ENCODE data around the gene D2HGDH. TPM values are rescaled to one million over a fixed set of nuclear protein-coding genes. Genes with fewer than 3 reads are reported as not detected.

D2HGDH gene
- total and polyA plus RNA-seq, 10 of the 15 experiments (the other 5 are each of a cell fraction or from before 2014, with no cell fraction given), result 0.52 to 32.1 (median 11.0) TPM

DNA sequence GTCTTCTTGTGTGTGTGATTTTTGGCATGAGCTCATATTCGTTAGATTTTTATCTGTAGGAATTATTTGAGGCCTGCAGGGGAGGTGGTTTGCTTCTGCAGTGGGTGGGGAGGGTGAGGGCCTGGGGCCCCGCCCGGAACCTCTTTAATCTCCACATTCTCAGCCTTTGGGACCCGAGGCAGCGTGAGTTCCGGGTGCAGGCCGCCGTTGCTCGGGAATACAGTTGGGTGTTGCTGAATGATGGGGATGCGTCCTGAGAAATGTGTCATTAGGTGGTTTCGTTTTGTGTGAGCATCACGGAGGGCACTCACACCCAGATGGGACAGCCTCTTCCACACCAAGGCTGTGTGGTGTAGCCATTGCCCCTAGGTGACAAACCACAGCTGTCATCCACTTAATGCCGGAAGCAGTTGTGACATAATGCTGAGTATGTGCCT is 28.5 kb downstream of the D2HGDH start (continued):
- no peak; the same call in 1 of the 2 replicates for TF ChIP-seq NFIC (IDR thresholded peaks at IDR 0.05; ENCODE audit: low read depth, low read length)
- peak in 1 of 2 experiments; percentile 62; a peak in 2 of 4 replicates for TF ChIP-seq BHLHE40 (IDR thresholded peaks at IDR 0.05; ENCODE audit: borderline replicate concordance in 1 of 2, low read depth in 2 of 2, low read length in 1 of 2)
- TF ChIP-seq MTA2 (IDR thresholded peaks at IDR 0.05; ENCODE audit: low read depth), result peak; percentile 85
- no peak for TF ChIP-seq RBBP5 (conservative IDR thresholded peaks at IDR 0.05)
- TF ChIP-seq EGR1 (IDR thresholded peaks at IDR 0.05; ENCODE audit: borderline replicate concordance in 1 of 2, low read depth in 2 of 2, low read length in 2 of 2), result no peak
- no peak for TF ChIP-seq CEBPB (IDR thresholded peaks at IDR 0.05; ENCODE audit: borderline replicate concordance in 1 of 2, low read depth in 2 of 2, low read length in 2 of 2)
- TF ChIP-seq, protein P1, sequence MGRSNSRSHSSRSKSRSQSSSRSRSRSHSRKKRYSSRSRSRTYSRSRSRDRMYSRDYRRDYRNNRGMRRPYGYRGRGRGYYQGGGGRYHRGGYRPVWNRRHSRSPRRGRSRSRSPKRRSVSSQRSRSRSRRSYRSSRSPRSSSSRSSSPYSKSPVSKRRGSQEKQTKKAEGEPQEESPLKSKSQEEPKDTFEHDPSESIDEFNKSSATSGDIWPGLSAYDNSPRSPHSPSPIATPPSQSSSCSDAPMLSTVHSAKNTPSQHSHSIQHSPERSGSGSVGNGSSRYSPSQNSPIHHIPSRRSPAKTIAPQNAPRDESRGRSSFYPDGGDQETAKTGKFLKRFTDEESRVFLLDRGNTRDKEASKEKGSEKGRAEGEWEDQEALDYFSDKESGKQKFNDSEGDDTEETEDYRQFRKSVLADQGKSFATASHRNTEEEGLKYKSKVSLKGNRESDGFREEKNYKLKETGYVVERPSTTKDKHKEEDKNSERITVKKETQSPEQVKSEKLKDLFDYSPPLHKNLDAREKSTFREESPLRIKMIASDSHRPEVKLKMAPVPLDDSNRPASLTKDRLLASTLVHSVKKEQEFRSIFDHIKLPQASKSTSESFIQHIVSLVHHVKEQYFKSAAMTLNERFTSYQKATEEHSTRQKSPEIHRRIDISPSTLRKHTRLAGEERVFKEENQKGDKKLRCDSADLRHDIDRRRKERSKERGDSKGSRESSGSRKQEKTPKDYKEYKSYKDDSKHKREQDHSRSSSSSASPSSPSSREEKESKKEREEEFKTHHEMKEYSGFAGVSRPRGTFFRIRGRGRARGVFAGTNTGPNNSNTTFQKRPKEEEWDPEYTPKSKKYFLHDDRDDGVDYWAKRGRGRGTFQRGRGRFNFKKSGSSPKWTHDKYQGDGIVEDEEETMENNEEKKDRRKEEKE (IDR thresholded peaks at IDR 0.05), result no peak
- TF ChIP-seq IKZF1 (conservative IDR thresholded peaks at IDR 0.05), result peak; percentile 96
- no peak for TF ChIP-seq HDGF (IDR thresholded peaks at IDR 0.05)
- TF ChIP-seq, protein P2, sequence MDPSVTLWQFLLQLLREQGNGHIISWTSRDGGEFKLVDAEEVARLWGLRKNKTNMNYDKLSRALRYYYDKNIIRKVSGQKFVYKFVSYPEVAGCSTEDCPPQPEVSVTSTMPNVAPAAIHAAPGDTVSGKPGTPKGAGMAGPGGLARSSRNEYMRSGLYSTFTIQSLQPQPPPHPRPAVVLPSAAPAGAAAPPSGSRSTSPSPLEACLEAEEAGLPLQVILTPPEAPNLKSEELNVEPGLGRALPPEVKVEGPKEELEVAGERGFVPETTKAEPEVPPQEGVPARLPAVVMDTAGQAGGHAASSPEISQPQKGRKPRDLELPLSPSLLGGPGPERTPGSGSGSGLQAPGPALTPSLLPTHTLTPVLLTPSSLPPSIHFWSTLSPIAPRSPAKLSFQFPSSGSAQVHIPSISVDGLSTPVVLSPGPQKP (IDR thresholded peaks at IDR 0.05; ENCODE audit: low read depth, low read length), result no peak
- TF ChIP-seq ZNF207 (IDR thresholded peaks at IDR 0.05; ENCODE audit: borderline replicate concordance), result 0 out of 2 replicates have a peak, but pooled peaks have one; percentile 28
- TF ChIP-seq CBX3 (IDR thresholded peaks at IDR 0.05; ENCODE audit: borderline replicate concordance, low read depth), result no peak
- peak; percentile 87 for TF ChIP-seq EED (IDR thresholded peaks at IDR 0.05; ENCODE audit: low read depth)
- TF ChIP-seq, protein P3, sequence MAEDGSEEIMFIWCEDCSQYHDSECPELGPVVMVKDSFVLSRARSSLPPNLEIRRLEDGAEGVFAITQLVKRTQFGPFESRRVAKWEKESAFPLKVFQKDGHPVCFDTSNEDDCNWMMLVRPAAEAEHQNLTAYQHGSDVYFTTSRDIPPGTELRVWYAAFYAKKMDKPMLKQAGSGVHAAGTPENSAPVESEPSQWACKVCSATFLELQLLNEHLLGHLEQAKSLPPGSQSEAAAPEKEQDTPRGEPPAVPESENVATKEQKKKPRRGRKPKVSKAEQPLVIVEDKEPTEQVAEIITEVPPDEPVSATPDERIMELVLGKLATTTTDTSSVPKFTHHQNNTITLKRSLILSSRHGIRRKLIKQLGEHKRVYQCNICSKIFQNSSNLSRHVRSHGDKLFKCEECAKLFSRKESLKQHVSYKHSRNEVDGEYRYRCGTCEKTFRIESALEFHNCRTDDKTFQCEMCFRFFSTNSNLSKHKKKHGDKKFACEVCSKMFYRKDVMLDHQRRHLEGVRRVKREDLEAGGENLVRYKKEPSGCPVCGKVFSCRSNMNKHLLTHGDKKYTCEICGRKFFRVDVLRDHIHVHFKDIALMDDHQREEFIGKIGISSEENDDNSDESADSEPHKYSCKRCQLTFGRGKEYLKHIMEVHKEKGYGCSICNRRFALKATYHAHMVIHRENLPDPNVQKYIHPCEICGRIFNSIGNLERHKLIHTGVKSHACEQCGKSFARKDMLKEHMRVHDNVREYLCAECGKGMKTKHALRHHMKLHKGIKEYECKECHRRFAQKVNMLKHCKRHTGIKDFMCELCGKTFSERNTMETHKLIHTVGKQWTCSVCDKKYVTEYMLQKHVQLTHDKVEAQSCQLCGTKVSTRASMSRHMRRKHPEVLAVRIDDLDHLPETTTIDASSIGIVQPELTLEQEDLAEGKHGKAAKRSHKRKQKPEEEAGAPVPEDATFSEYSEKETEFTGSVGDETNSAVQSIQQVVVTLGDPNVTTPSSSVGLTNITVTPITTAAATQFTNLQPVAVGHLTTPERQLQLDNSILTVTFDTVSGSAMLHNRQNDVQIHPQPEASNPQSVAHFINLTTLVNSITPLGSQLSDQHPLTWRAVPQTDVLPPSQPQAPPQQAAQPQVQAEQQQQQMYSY (CRISPR knock-in tag; IDR thresholded peaks at IDR 0.05), result no peak
- no peak for TF ChIP-seq SMARCA5 (IDR thresholded peaks at IDR 0.05)
- TF ChIP-seq ATF2 (IDR thresholded peaks at IDR 0.05; ENCODE audit: low read length), result no peak
- peak; percentile 31; the same call in 1 of the 2 replicates for TF ChIP-seq LARP7 (IDR thresholded peaks at IDR 0.05)
- TF ChIP-seq MYC (IDR thresholded peaks at IDR 0.05; ENCODE audit: insufficient read depth, insufficient read length, insufficient replicate concordance, low read length, severe bottlenecking), result no peak
- TF ChIP-seq ASH2L (IDR thresholded peaks at IDR 0.05; ENCODE audit: borderline replicate concordance, low read depth), result no peak
- peak; percentile 86 to 89 for TF ChIP-seq IKZF2 (IDR thresholded peaks at IDR 0.05)
- TF ChIP-seq ETV6 (conservative IDR thresholded peaks at IDR 0.05 in 1 of 2, IDR thresholded peaks at IDR 0.05 in 1 of 2; ENCODE audit: borderline replicate concordance in 1 of 2, low read depth in 1 of 2), result no peak
- TF ChIP-seq TCF12 (IDR thresholded peaks at IDR 0.05; ENCODE audit: low read depth, low read length), result peak; percentile 94
